Right lobe of liver (tissue), 6 donors: ENCODE results near the gene CFAP46. TPM values are rescaled to one million over a fixed set of nuclear protein-coding genes. Genes with fewer than 3 reads are reported as not detected.

ENCODE experiments used
- ATAC-seq, 4 donors: fragments of 200-7000 bp; cut with Tn5 transposase; one replicate each; pipeline ENCODE4 v1.9.1; 2020; ENCODE audit warnings: mild to moderate bottlenecking in 4 of 4, moderate library complexity in 4 of 4
- DNase-seq, 3 donors: peaks; one replicate each; pipeline ENCODE4 v3.0.0-alpha.2; 2020
- H3K27ac ChIP-seq, 3 donors: fragments of 200-600 bp; one replicate each; pipeline ENCODE4 v1.8.0; 2022
- H3K27me3 ChIP-seq, 2 donors: fragments of 200-600 bp; one replicate each; pipeline ENCODE4 v1.8.0; 2022
- H3K36me3 ChIP-seq, 4 donors: fragments of 200-600 bp; sonication (generic) in 1 of 4; one replicate each; pipeline versions ENCODE4 v1.5.1 to v1.8.0; 2017 to 2022; ENCODE audit warnings: control low read depth in 1 of 4
- H3K4me1 ChIP-seq, 4 donors: fragments of 200-600 bp; sonication (generic) in 1 of 4; one replicate each; pipeline versions ENCODE4 v1.5.1 to v1.8.0; 2017 to 2022; ENCODE audit warnings: control low read depth in 1 of 4
- H3K4me3 ChIP-seq, 3 donors: fragments of 200-600 bp; one replicate each; pipeline ENCODE4 v1.8.0; 2022
- H3K9me3 ChIP-seq, 4 donors: fragments of 200-600 bp; sonication (generic) in 1 of 4; one replicate each; pipeline versions ENCODE4 v1.5.1 to v1.8.0; 2017 to 2022; ENCODE audit warnings: control low read depth in 1 of 4
- CTCF ChIP-seq, 4 donors: fragments of 200-600 bp in 3 of 4; fragments of 450-650 bp in 1 of 4; IDR thresholded peaks; one replicate each; pipeline versions ENCODE4 v1.5.1 to v1.8.0; 2016 to 2022; ENCODE audit warnings: antibody characterized with exemption in 4 of 4, mild to moderate bottlenecking in 2 of 4
- POLR2A ChIP-seq: fragments of 450-650 bp; IDR thresholded peaks from one replicate; pipeline ENCODE4 v1.6.1; 2017; ENCODE audit warnings: antibody characterized with exemption, mild to moderate bottlenecking
- WGBS: methylation state at CpG from one replicate; pipeline ENCODE4 v1.1.6; 2018; ENCODE audit warnings: low coverage, low lambda C conversion rate; ENCODE audit not compliant: insufficient coverage; ENCODE audit errors: missing lambda C conversion rate; 5-methylcytosine and 5-hydroxymethylcytosine counted together
- intact Hi-C, 2 donors: fragments of 100-400 bp; cut with DNase I; formaldehyde crosslinking; loops; one replicate each; pipeline versions ENCODE4 v1.11.2 to v1.14.1; 2022
- total RNA-seq, 6 experiments: library from RNA; depleted of rRNA in 2 of 6; stranded (reverse); fragments of >200 nt in 2 of 6; fragmentation: NEBNext Ultra II Directional in 3 of 6; extraction: Animal tissue kit (Norgen Biotek cat#: 25700) in 3 of 6; gene quantifications; one replicate each; pipeline versions ENCODE4 v1.1.0 to v1.2.4, GENCODE V29; 2016 to 2023
- donor health status: DM: no; HTN: yes; CAD: no.
- donor health status: DM: no; HTN: no; CAD: no.
- donor health status: DM: no; HTN: no; CAD: no.
- donor health status: DM: no; HTN: yes; CAD: no.
- donor health status: DM: no; HTN: yes; CAD: no.

The CFAP46 gene
- total RNA-seq, 6 experiments from 2014 or later = 0.16 to 0.67 (median 0.32) TPM

GRCh38 chr10:132788180-132788830, 154.1 kb downstream of the CFAP46 start:
- Histone ChIP-seq H3K27me3 (peaks cover 0 to 21% of the 10 kb centered on the region in 2 donors), H3K36me3 (no peaks in the 10 kb centered on the region), H3K4me1 (peaks cover 0 to 16% (median 0%) of the 10 kb centered on the region in 4 donors), H3K4me3 (no peak overlapping the region), H3K27ac (no peak overlapping the region), H3K9me3 (no peaks in the 10 kb centered on the region)
- ATAC-seq = peak in 2 of 4 donors; percentile 38 to 56
- no peak for TF ChIP-seq POLR2A
- peak in 1 of 4 donors; percentile 17 for TF ChIP-seq CTCF (IDR thresholded peaks at IDR 0.05)
- 2% methylated on average over 9 of the region's 79 CpGs for WGBS
- intact Hi-C loops = loop anchor here in 1 of 2 donors (10.0 kb wide), 1 partner anchor 124 kb away; no protein-coding TSS in a partner anchor
- no peak for DNase-seq

- peaks cover 0 to 16% (median 0%) of the 10 kb centered on the region in 4 donors for H3K4me1 ChIP-seq
- no peak for TF ChIP-seq CTCF (IDR thresholded peaks at IDR 0.05)
- TF ChIP-seq POLR2A = no peak
- no peak overlapping the region for H3K4me3 ChIP-seq
- DNase-seq (no peak), ATAC-seq (no peak)
- WGBS = 0% methylated on average over 6 of the region's 80 CpGs
- H3K36me3 ChIP-seq = no peaks in the 10 kb centered on the region
- peaks cover 0 to 21% of the 10 kb centered on the region in 2 donors for H3K27me3 ChIP-seq
- H3K27ac ChIP-seq = no peak overlapping the region
- intact Hi-C loops = loop anchor here in 1 of 2 donors (10.0 kb wide), 1 partner anchor 123 kb away; no protein-coding TSS in a partner anchor
- no peaks in the 10 kb centered on the region for H3K9me3 ChIP-seq
Observed at GRCh38 chr10:132787495-132788179, 154.7 kb downstream of the CFAP46 start.

- Histone ChIP-seq H3K27me3 (peaks cover 0 to 21% of the 10 kb centered on the region in 2 donors), H3K4me1 (peaks cover 0 to 16% (median 0%) of the 10 kb centered on the region in 4 donors), H3K9me3 (no peaks in the 10 kb centered on the region), H3K36me3 (peaks cover 0 to 3% (median 1%) of the 10 kb centered on the region in 4 donors), H3K4me3 (no peak overlapping the region), H3K27ac (no peak overlapping the region)
- ATAC-seq = no peak
- WGBS = 0% methylated on average over 4 of the region's 80 CpGs
- intact Hi-C loops = loop anchor here in 1 of 2 donors (10.0 kb wide), 1 partner anchor 122 kb away; no protein-coding TSS in a partner anchor
- no peak for TF ChIP-seq POLR2A
- TF ChIP-seq CTCF (IDR thresholded peaks at IDR 0.05) = no peak
- DNase-seq = no peak
Observed at GRCh38 chr10:132786884-132787494, 155.4 kb downstream of the CFAP46 start.

- DNase-seq = no peak
- no peak for ATAC-seq
Observed at GRCh38 chr10:132786476-132786883, 155.9 kb downstream of the CFAP46 start.

More at GRCh38 chr10:132786476-132786883, 155.9 kb downstream of the CFAP46 start:
- Histone ChIP-seq H3K4me1 (peaks cover 0 to 16% (median 0%) of the 10 kb centered on the region in 4 donors), H3K27ac (no peak overlapping the region), H3K27me3 (peaks cover 0 to 21% of the 10 kb centered on the region in 2 donors), H3K4me3 (no peak overlapping the region), H3K9me3 (no peaks in the 10 kb centered on the region), H3K36me3 (peaks cover 0 to 5% (median 1%) of the 10 kb centered on the region in 4 donors)
- TF ChIP-seq CTCF (IDR thresholded peaks at IDR 0.05) = no peak
- TF ChIP-seq POLR2A = no peak
- 2% methylated on average over 16 of the region's 58 CpGs for WGBS
- intact Hi-C loops = loop anchor here in 1 of 2 donors (10.0 kb wide), 1 partner anchor 122 kb away; no protein-coding TSS in a partner anchor
